GM12891 (cell line): ENCODE measurements around the gene HHIPL2. TPM values are rescaled to one million over a fixed set of nuclear protein-coding genes. Genes with fewer than 3 reads are reported as not detected.

Experiments
- DNase-seq: peaks from one replicate; pipeline ENCODE4 v3.0.0; 2011; ENCODE audit warnings: low spot score; ENCODE audit not compliant: insufficient read length
- FAIRE-seq: peaks from 2 replicates; lab custom pipeline; 2011; peaks lifted over from hg19 to GRCh38; lab: Jason Lieb, UNC
- PAX5 ChIP-seq: IDR thresholded peaks from 2 replicates; pipeline ENCODE4 v1.6.1; 2011; ENCODE audit warnings: low read length, moderate library complexity, mild to moderate bottlenecking; ENCODE audit not compliant: insufficient read depth, severe bottlenecking
- POLR2A ChIP-seq: IDR thresholded peaks from 2 replicates; pipeline ENCODE4 v1.6.1; 2011; ENCODE audit warnings: low read depth, low read length, control low read depth
- POLR2AphosphoS5 ChIP-seq: IDR thresholded peaks from 2 replicates; pipeline ENCODE4 v1.6.1; 2011; ENCODE audit warnings: low read depth, low read length, control low read depth
- POU2F2 ChIP-seq: IDR thresholded peaks from 2 replicates; pipeline ENCODE4 v1.6.1; 2011; ENCODE audit warnings: low read depth, mild to moderate bottlenecking, control low read depth, low read length, moderate library complexity
- SPI1 ChIP-seq: IDR thresholded peaks from 2 replicates; pipeline ENCODE4 v1.6.1; 2011; ENCODE audit warnings: low read depth, low read length, control low read depth
- TAF1 ChIP-seq: IDR thresholded peaks from 2 replicates; pipeline ENCODE4 v1.6.1; 2011; ENCODE audit warnings: low read depth, low read length, control low read depth
- polyA plus RNA-seq: library from polyadenylated mRNA; unstranded; fragments of >200 nt; gene quantifications from one replicate; pipeline ENCODE4 v1.2.1, GENCODE V29; 2012; ENCODE audit warnings: low read depth, missing spikeins, inconsistent platforms; ENCODE audit not compliant: missing spikeins

Gene HHIPL2
- polyA plus RNA-seq: 0.19 TPM

DNA sequence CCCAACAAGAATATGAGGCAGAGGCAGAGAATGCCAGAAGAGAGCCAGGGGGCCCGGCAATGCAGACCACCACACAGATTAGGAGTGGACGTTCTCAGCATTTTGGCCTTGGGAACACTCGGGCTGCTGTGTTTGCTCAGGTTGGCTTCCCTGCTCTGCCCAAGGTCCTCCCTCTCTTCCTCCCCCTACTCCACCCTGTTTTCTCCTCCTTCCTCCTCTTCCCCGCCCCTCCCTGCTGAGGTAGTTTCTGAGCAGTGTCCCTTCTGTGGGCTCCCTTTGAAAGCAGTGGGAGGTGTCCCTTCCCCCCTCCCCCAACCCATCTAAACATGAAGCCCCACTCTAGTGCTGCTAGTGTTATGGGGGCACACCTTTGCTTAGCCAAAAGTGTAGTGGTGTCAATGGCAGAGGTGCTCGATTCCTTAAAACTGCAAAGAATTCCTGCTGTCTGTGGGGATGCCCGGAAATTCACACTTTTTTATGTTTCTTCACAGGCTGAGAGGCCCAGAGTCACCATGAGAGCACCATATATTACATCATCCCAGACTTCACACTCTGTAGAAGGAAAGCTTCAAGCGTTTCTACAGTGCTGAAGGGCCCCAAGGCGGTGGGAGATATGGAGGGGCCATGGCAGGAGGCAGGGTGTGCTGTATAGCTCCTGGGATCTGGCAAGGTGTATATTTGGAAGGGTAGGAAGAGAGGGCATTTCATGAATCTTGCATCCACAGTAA is at the start of gene HHIPL2:
TSS of gene HHIPL2 (minus strand) at position 161 of the 728 bp plus-strand sequence. CDS start at position 101, 60 bp downstream.
- FAIRE-seq: no peak
- TF ChIP-seq SPI1 (no peak), TAF1 (no peak), PAX5 (no peak), POLR2AphosphoS5 (no peak), POU2F2 (no peak), POLR2A (no peak)
- DNase-seq: no peak

DNA sequence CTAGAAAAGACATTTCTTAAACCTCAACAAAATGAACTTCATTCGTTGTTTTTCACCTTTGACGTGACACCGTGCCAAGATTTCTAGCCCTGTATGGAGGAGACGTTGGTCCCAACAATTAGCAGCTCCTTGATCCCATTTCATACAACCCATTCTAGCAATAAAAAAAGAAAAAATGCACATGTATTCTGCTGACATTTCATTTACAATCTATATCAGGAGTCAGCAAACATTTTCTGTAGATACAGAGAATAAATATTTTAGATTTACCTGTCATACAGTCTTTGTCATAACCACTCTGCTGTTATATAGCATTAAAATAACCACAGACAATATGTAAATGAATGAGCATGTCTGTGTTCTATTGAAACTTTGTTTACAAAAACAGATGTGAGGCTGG is 48.8 kb upstream of the HHIPL2 start:
- DNase-seq (no peak), FAIRE-seq (no peak)
- TF ChIP-seq POU2F2 (no peak), TAF1 (no peak), PAX5 (no peak), POLR2A (no peak), POLR2AphosphoS5 (no peak), SPI1 (no peak)

DNA sequence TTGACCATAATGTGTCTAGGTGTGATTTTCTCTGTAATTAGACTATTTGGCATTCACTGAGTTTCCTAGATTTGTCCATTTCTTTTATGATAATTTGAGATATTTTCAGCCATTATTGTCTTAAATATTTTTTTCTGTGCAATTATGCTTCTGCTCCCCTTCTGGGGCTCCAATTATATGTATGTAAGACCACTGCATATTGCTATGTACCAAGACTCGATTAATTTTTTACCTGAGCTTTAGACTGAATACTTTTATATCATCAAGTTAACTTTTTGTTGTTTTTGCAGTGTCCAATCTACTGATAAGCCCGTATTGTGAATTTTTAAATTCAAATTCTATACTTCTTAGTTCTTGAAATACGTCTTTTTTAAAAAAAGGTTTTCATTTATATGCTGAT is 46.9 kb upstream of the HHIPL2 start:
- DNase-seq (no peak), FAIRE-seq (no peak)
- TF ChIP-seq SPI1: no peak
- TF ChIP-seq TAF1: no peak
- TF ChIP-seq PAX5: no peak
- no peak for TF ChIP-seq POU2F2
- TF ChIP-seq POLR2A: no peak

DNA sequence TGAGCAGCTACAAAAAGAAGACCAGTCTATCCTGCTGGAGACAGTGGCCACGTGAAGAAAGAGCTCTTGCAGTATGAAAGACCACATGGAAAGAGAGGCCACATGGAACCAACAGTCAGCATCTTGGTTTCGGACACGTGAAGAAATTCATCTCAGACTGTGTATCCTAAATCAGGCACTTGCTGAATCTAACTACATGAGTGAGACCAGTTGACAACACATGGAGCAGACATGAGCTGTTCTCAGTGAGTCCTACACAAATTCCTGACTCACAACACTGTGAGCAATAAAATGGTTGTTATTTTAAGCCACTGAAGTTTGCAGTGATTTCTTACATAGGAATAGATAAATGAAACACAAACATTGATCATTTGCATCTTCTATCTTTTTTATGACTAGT is 44.3 kb upstream of the HHIPL2 start:
- peak; percentile 28 for FAIRE-seq
- no peak for DNase-seq
- no peak for TF ChIP-seq SPI1
- no peak for TF ChIP-seq TAF1
- no peak for TF ChIP-seq PAX5
- no peak for TF ChIP-seq POLR2AphosphoS5
- no peak for TF ChIP-seq POLR2A
- no peak for TF ChIP-seq POU2F2

GRCh38 chr1:222589462-222590302 is 41.8 kb upstream of the HHIPL2 start, which contains the start of gene TAF1A:
TAF1A (minus strand) TSS chr1:222589933.
- FAIRE-seq: peak; percentile 96

DNA sequence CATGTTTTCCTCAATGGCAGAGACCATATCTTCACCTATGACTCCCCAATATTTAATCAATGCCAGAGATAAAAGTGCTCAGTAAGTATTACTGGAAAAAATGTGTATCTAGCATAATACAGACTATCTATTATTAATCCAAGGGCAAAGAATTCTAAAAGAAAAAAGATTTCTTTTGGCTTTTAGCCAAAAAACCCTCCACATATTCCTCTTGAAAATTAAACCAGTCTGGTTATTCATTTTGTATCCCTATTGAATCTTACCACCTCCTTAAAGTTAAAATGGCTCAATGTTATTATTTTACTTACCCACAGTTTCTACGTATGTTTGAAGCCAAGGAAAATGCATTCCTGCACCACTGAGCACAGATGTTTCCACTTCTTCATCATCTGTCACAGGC is 40.2 kb upstream of the HHIPL2 start:
- FAIRE-seq: no peak
- no peak for DNase-seq
- TF ChIP-seq SPI1 (no peak), POU2F2 (no peak), POLR2AphosphoS5 (no peak), POLR2A (no peak), TAF1 (no peak), PAX5 (no peak)

More at GRCh38 chr1:222589462-222590302, 41.8 kb upstream of the HHIPL2 start, which contains the start of gene TAF1A:
- TF ChIP-seq PAX5 (no peak), POLR2AphosphoS5 (peak; percentile 76), TAF1 (peak; percentile 55; the same call in 1 of the 2 replicates), POU2F2 (0 out of 2 replicates have a peak, but pooled peaks have one; percentile 24), SPI1 (no peak), POLR2A (peak; percentile 64; the same call in 1 of the 2 replicates)
- DNase-seq: peak; percentile 48

DNA sequence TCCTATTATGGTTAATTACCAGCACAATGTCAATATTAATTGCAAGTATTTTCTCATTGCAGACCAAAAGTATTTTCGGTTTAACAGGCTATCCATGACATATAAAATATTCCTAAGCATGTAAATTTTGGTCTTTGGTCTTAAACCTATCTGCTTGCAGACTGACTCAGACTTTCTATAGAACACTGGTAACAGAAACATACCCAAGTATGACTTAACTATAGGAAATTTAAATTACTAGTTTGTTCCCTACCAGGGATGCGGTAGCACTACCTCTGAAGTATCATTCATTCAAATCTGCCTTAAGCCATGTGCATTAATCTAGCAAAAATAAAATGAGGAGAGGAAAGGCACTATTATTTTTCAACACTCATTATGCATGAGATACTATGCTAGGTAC is 38.9 kb upstream of the HHIPL2 start:
- no peak for TF ChIP-seq POLR2AphosphoS5
- DNase-seq: no peak
- no peak for FAIRE-seq

- DNase-seq: peak; percentile 7
- no peak for FAIRE-seq
- no peak for TF ChIP-seq PAX5
- TF ChIP-seq POLR2AphosphoS5: no peak
- TF ChIP-seq POLR2A: no peak
These were observed 35.2 kb upstream of the HHIPL2 start for GRCh38 chr1:222583079-222583478.

GRCh38 chr1:222582099-222582774 is 34.3 kb upstream of the HHIPL2 start:
- no peak for TF ChIP-seq PAX5
- TF ChIP-seq POLR2A: no peak
- TF ChIP-seq SPI1: peak; percentile 39; the same call in 1 of the 2 replicates
- no peak for TF ChIP-seq POLR2AphosphoS5
- FAIRE-seq (peak; percentile 71), DNase-seq (no peak)
